Activated naive CD4-positive, alpha-beta T cell treated with anti-CD3 and anti-CD28 coated beads for 36 hours (primary cell): ENCODE data around the gene STX5. TPM values are rescaled to one million over a fixed set of nuclear protein-coding genes. Genes with fewer than 3 reads are reported as not detected.
A peak's percentile ranks its signal among the peaks of the same experiment; 100 is the strongest.
"Not testable (repeated sequence)": the region's sequence is repeated elsewhere in the genome, so short reads cannot be mapped to it uniquely, and the experiment has no call there.

Source experiments
- CTCF ChIA-PET: fragments of 350-600 bp; sonication (Branson Sonifier 250); formaldehyde crosslinking; loops from one replicate; lab custom pipeline; 2021; ENCODE audit warnings: antibody characterized with exemption; lab: Charles Lee
- DNase-seq: peaks from one replicate; pipeline ENCODE4 v3.0.0-alpha.2; 2020
- H3K27ac Mint-ChIP-seq: one replicate; pipeline ENCODE4 v1.8.0; 2021; ENCODE audit warnings: mild to moderate bottlenecking, mixed read lengths
- H3K27me3 Mint-ChIP-seq: one replicate; pipeline ENCODE4 v1.8.0; 2021; ENCODE audit warnings: low read depth, mixed read lengths
- H3K36me3 Mint-ChIP-seq: one replicate; pipeline ENCODE4 v1.8.0; 2021; ENCODE audit warnings: low read depth, mixed read lengths
- H3K4me1 Mint-ChIP-seq: one replicate; pipeline ENCODE4 v1.8.0; 2021; ENCODE audit warnings: low read depth, mixed read lengths
- H3K4me3 Mint-ChIP-seq: one replicate; pipeline ENCODE4 v1.8.0; 2021; ENCODE audit warnings: mild to moderate bottlenecking, moderate library complexity, mixed read lengths
- H3K9me3 Mint-ChIP-seq: one replicate; pipeline ENCODE4 v1.8.0; 2021; ENCODE audit warnings: mixed read lengths
- intact Hi-C: fragments of 100-400 bp; cut with micrococcal nuclease; formaldehyde crosslinking; loops from one replicate; pipeline ENCODE4 v1.15.1; 2023
- microRNA-seq: library from miRNA; unstranded; fragments of <30 nt; microRNA quantifications from one replicate; pipeline ENCODE4 v1.2.0, GENCODE V29; 2022; ENCODE audit warnings: borderline microRNAs expressed, borderline replicate concordance
- total RNA-seq, 2 experiments: library from RNA; stranded (reverse); gene quantifications; one replicate each; pipeline ENCODE4 v1.2.3, GENCODE V29; 2021

Gene STX5
- total RNA-seq, 2 experiments from 2014 or later = 22.7 to 23.0 TPM

DNA sequence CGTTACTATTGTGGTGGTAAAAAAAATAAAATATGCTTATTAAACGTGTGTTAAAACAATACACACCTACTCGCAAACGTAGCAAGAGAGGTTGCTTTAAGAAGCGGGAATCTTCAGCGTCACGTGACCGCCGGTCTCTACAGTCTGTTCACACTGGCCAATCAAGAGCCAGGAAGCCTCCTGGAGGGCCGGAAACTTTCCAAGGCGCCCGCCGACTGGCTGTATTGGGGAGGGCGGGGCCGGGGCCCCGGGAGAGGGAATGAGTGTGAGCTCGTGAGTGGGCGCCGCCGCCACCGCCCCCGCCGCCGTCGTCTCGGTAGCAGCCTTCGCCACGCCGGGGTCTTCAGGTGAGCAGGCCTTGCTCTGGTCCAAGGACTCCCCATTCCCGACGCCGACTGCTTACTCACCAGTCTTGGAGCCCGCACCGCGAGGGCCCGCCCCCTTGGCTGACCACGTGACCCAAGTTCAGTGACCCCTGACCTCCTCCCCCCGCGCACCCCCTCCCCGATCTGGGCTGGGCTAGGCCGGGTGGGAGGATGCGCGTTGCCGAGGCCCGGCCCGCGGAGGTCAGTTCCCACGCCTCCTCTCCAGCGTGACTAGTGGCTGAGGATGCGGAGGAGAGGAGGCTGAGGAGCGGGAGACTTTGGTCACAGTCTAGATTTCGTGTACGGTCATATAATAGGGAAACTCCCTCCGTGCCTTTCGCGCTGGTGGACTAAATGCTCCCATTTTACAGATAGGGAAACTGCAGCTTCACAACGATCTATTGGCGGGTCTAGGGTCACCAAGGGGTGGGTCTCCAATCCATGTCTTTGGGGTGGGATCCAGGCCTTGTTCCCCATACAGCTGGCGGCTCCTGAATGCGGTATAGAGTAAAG lies 60.5 kb downstream of the STX5 start, which contains the start of gene TAF6L:
Gene TAF6L, plus strand, starts transcription at position 253 of the 878 bp plus-strand sequence. CDS start 4,388 bp downstream, outside the sequence.
- peak; percentile 95 for DNase-seq
- Mint-ChIP-seq H3K9me3 (no peaks in the 10 kb centered on the region), H3K4me1 (peaks cover 25% of the 10 kb centered on the region), H3K36me3 (peaks cover 7% of the 10 kb centered on the region), H3K27me3 (no peaks in the 10 kb centered on the region), H3K4me3 (peak within 1 kb of the TSS; percentile 80), H3K27ac (peak within 1 kb of the TSS; percentile 91)
- intact Hi-C loops = loop anchor here (1.0 to 5.0 kb wide), 10 partner anchors 10 to 181 kb away; partner anchors contain the start of genes EML3, POLR2G, ROM1 and TMEM179B
- CTCF ChIA-PET = interaction anchor here (0.8 to 7.1 kb wide), 4 partner anchors 15 to 85 kb away, joined by 3 to 53 read pairs (median 12); partner anchors contain the start of genes TMEM179B and ZBTB3

- no peaks in the 10 kb centered on the region for H3K9me3 Mint-ChIP-seq
- H3K27ac Mint-ChIP-seq = peak overlapping the region; percentile 91
- H3K4me1 Mint-ChIP-seq = peaks cover 26% of the 10 kb centered on the region
- peak overlapping the region; percentile 80 for H3K4me3 Mint-ChIP-seq
- DNase-seq = no peak
- CTCF ChIA-PET = interaction anchor here (4.1 to 7.1 kb wide), 2 partner anchors 15 to 17 kb away, joined by 18 to 53 read pairs; partner anchors contain the start of genes TMEM179B and ZBTB3
- intact Hi-C loops = loop anchor here (1.0 to 5.0 kb wide), 10 partner anchors 9 to 180 kb away; partner anchors contain the start of genes EML3, POLR2G, ROM1 and TMEM179B
- H3K36me3 Mint-ChIP-seq = peaks cover 7% of the 10 kb centered on the region
- no peaks in the 10 kb centered on the region for H3K27me3 Mint-ChIP-seq
Measured at GRCh38 chr11:62770778-62771143, 61.1 kb downstream of the STX5 start.

GRCh38 chr11:62760867-62761227 lies 71.0 kb downstream of the STX5 start:
- Mint-ChIP-seq H3K4me3 (peak overlapping the region; percentile 93), H3K36me3 (peaks cover 10% of the 10 kb centered on the region), H3K27ac (peak overlapping the region; percentile 73), H3K4me1 (peaks cover 17% of the 10 kb centered on the region)
- CTCF ChIA-PET = interaction anchor here (0.8 to 1.5 kb wide), 2 partner anchors 9 to 25 kb away, joined by 3 to 7 read pairs; no protein-coding TSS in a partner anchor
- intact Hi-C loops = loop anchor here (1.0 to 2.0 kb wide), 7 partner anchors 8 to 170 kb away; partner anchors contain the start of genes HNRNPUL2, SLC3A2, TAF6L and TMEM179B
- not testable (repeated sequence) for DNase-seq, H3K9me3 Mint-ChIP-seq, H3K27me3 Mint-ChIP-seq

- DNase-seq = no peak
- Mint-ChIP-seq H3K27ac (no peak overlapping the region), H3K4me1 (peaks cover 26% of the 10 kb centered on the region), H3K36me3 (peaks cover 4% of the 10 kb centered on the region), H3K4me3 (no peak overlapping the region), H3K27me3 (no peaks in the 10 kb centered on the region), H3K9me3 (no peaks in the 10 kb centered on the region)
- intact Hi-C loops = no loop called here
- CTCF ChIA-PET = interaction anchor here (1.0 kb wide), 1 partner anchor 12 kb away, joined by 3 read pairs; no protein-coding TSS in a partner anchor
Measured at GRCh38 chr11:62757846-62758788, 73.7 kb downstream of the STX5 start.

Small RNA genes lying within 50 kb of the gene (microRNA-seq; reads per million reads assigned to microRNA genes)
- gene MIR6514 (2.2 reads per million), gene MIR6748 (not detected)

Other genes with a start within 250 kb of the STX5 start
- 10 to 100 TPM; 38.2 to 42.0 TPM for gene TUT1, start 240.5 kb downstream of the STX5 start, total RNA-seq
- 100 to 1,000 TPM; 191 to 197 TPM for gene MTA2, start 230.2 kb downstream of the STX5 start, total RNA-seq
- gene EML3, start 219.3 kb downstream of the STX5 start, total RNA-seq = 10 to 100 TPM; 81.8 to 97.1 TPM
- gene ROM1, start 218.8 kb downstream of the STX5 start, total RNA-seq = 1 to 10 TPM in 1 of 2 experiments, under 1 TPM in 1; 0.52 to 1.0 TPM
- 10 to 100 TPM; 43.1 to 45.7 TPM for gene B3GAT3, start 210.1 kb downstream of the STX5 start, total RNA-seq
- gene GANAB, start 185.4 kb downstream of the STX5 start, total RNA-seq = 100 to 1,000 TPM; 221 to 230 TPM
- 10 to 100 TPM; 12.5 to 12.8 TPM for gene INTS5, start 178.7 kb downstream of the STX5 start, total RNA-seq
- gene C11orf98, start 166.8 kb downstream of the STX5 start, total RNA-seq = 10 to 100 TPM; 73.5 to 76.5 TPM
- 10 to 100 TPM; 35.2 to 44.0 TPM for gene CSKMT, start 166.7 kb downstream of the STX5 start, total RNA-seq
- 1 to 10 TPM; 6.0 to 6.4 TPM for gene UQCC3, start 160.4 kb downstream of the STX5 start, total RNA-seq
- gene LBHD1, start 159.8 kb downstream of the STX5 start, total RNA-seq = 1 to 10 TPM; 4.4 to 6.1 TPM
- gene UBXN1, start 153.0 kb downstream of the STX5 start, total RNA-seq = 100 to 1,000 TPM; 121 to 124 TPM
- under 1 TPM in 1 of 2 experiments, not detected in 1; 0.10 TPM for gene LRRN4CL, start 142.5 kb downstream of the STX5 start, total RNA-seq
- gene BSCL2, start 124.6 kb downstream of the STX5 start, total RNA-seq = 10 to 100 TPM; 13.8 to 17.3 TPM
- not detected for gene GNG3, start 124.4 kb downstream of the STX5 start, total RNA-seq
- gene HNRNPUL2, start 104.6 kb downstream of the STX5 start, total RNA-seq = 10 to 100 TPM; 58.6 to 61.5 TPM
- gene TTC9C, start 103.6 kb downstream of the STX5 start, total RNA-seq = 10 to 100 TPM; 46.6 to 49.5 TPM
- gene ZBTB3, start 77.9 kb downstream of the STX5 start, total RNA-seq = 10 to 100 TPM; 12.1 to 13.5 TPM
- gene POLR2G, start 70.5 kb downstream of the STX5 start, total RNA-seq = 100 to 1,000 TPM; 131 to 135 TPM
- gene TAF6L, start 60.7 kb downstream of the STX5 start, total RNA-seq = 10 to 100 TPM in 1 of 2 experiments, 1 to 10 TPM in 1; 8.9 to 10.5 TPM
- 10 to 100 TPM; 13.9 to 15.2 TPM for gene TMEM179B, start 44.6 kb downstream of the STX5 start, total RNA-seq
- gene TMEM223, start 40.0 kb downstream of the STX5 start, total RNA-seq = 1 to 10 TPM; 7.0 to 7.7 TPM
- gene NXF1, start 26.6 kb downstream of the STX5 start, total RNA-seq = 10 to 100 TPM; 44.6 to 46.0 TPM
- not detected for gene TEX54, start 790 bp upstream of the STX5 start, total RNA-seq
- gene WDR74, start 7.5 kb upstream of the STX5 start, total RNA-seq = 10 to 100 TPM; 74.4 to 78.7 TPM
- 100 to 1,000 TPM; 419 to 472 TPM for gene SLC3A2, start 48.8 kb upstream of the STX5 start, total RNA-seq
- gene CHRM1, start 89.3 kb upstream of the STX5 start, total RNA-seq = not detected
- gene SLC22A6, start 152.9 kb upstream of the STX5 start, total RNA-seq = not detected
- gene SLC22A8, start 183.8 kb upstream of the STX5 start, total RNA-seq = not detected